ENCODE measurements around the gene TLE3. TPM values are rescaled to one million over a fixed set of nuclear protein-coding genes. Genes with fewer than 3 reads are reported as not detected.

Gene TLE3
- polyA plus RNA-seq, 1 donor (not counting 4 experiments of a cell fraction or from before 2014, with no cell fraction given): 8.3 TPM

- TF ChIP-seq CTCF (optimal IDR thresholded peaks at IDR 0.05 in 1 of 3, IDR thresholded peaks at IDR 0.05 in 1 of 3, conservative IDR thresholded peaks at IDR 0.05 in 1 of 3; ENCODE audit: extremely low read depth in 1 of 3, insufficient read depth in 2 of 3, low read length in 3 of 3) (no peak), EZH2 (IDR thresholded peaks at IDR 0.05; ENCODE audit: low read length) (no peak)
- no peak overlapping the region for H3K4me3 ChIP-seq (ENCODE audit: control insufficient read depth in 2 of 3, extremely low read depth in 1 of 3, insufficient read depth in 2 of 3, low read depth in 1 of 3, low read length in 3 of 3)
- dilution Hi-C loops (cut with MboI; ENCODE audit: extremely low pct_ligation_motif_present, low sequenced_read_pairs): no loop called here
- DNase-seq (ENCODE audit: low read depth, low spot score) (no peak), FAIRE-seq (no peak)
- no peaks in the 10 kb centered on the region for H3K9me1 ChIP-seq (ENCODE audit: control insufficient read depth, extremely low read depth, insufficient read depth, low read length)
- no peak overlapping the region for H2AFZ ChIP-seq (ENCODE audit: control insufficient read depth, low read length)
- H3K9me3 ChIP-seq (ENCODE audit: control insufficient read depth, low read depth, low read length): no peaks in the 10 kb centered on the region
- no peak overlapping the region for H3K27ac ChIP-seq (ENCODE audit: control insufficient read depth, insufficient read depth, low read length)
- peaks cover 57% of the 10 kb centered on the region for H3K27me3 ChIP-seq (ENCODE audit: control insufficient read depth, extremely low read depth, insufficient read depth, low read length)
- no peaks in the 10 kb centered on the region for H4K20me1 ChIP-seq (ENCODE audit: control insufficient read depth, extremely low read depth, insufficient read depth, low read length)
- no peaks in the 10 kb centered on the region for H3K36me3 ChIP-seq (ENCODE audit: control insufficient read depth in 2 of 2, extremely low read depth in 1 of 2, insufficient read depth in 2 of 2, low read length in 2 of 2)
- no peak overlapping the region for H3K4me2 ChIP-seq (ENCODE audit: control insufficient read depth, extremely low read depth, insufficient read depth, low read depth, low read length)
- H3K4me1 ChIP-seq (ENCODE audit: control insufficient read depth, extremely low read depth, insufficient read depth, low read length): peaks cover 19% of the 10 kb centered on the region
- H3K79me2 ChIP-seq (ENCODE audit: control insufficient read depth, insufficient read depth, low read length): no peaks in the 10 kb centered on the region
- H3K9ac ChIP-seq (ENCODE audit: control insufficient read depth, extremely low read depth, insufficient read depth, low read length): no peak overlapping the region
Measured at GRCh38 chr15:70029297-70029701, 68.4 kb downstream of the TLE3 start.

DNA sequence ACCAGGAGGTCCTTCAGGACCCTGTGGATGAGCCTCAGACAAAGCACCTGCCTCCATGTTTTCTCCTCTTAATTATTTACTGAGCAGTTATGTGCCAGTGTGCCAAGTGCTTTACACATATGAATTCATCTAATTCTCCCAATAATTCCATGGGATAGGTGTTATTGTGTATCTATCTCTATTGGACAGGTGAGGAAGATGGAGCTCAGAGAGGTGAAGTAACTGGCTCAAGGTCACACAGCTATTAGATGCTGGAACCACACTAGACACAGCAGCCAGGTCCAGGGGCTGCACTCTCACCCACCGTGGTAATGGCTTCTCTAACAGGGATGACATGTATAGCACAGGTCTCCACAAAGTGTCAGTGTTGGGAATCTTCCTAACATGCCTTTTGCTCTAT, 70.2 kb downstream of the TLE3 start:
- DNase-seq (ENCODE audit: low read depth, low spot score) (no peak), FAIRE-seq (no peak)
- no peak overlapping the region for H3K4me2 ChIP-seq (ENCODE audit: control insufficient read depth, extremely low read depth, insufficient read depth, low read depth, low read length)
- no peak overlapping the region for H3K4me3 ChIP-seq (ENCODE audit: control insufficient read depth in 2 of 3, extremely low read depth in 1 of 3, insufficient read depth in 2 of 3, low read depth in 1 of 3, low read length in 3 of 3)
- no peak for TF ChIP-seq EZH2 (IDR thresholded peaks at IDR 0.05; ENCODE audit: low read length)
- TF ChIP-seq CTCF (optimal IDR thresholded peaks at IDR 0.05 in 1 of 3, IDR thresholded peaks at IDR 0.05 in 1 of 3, conservative IDR thresholded peaks at IDR 0.05 in 1 of 3; ENCODE audit: extremely low read depth in 1 of 3, insufficient read depth in 2 of 3, low read length in 3 of 3): no peak
- no peak overlapping the region for H3K9ac ChIP-seq (ENCODE audit: control insufficient read depth, extremely low read depth, insufficient read depth, low read length)
- H3K9me3 ChIP-seq (ENCODE audit: control insufficient read depth, low read depth, low read length): no peaks in the 10 kb centered on the region
- H3K36me3 ChIP-seq (ENCODE audit: control insufficient read depth in 2 of 2, extremely low read depth in 1 of 2, insufficient read depth in 2 of 2, low read length in 2 of 2): no peaks in the 10 kb centered on the region
- no peaks in the 10 kb centered on the region for H3K79me2 ChIP-seq (ENCODE audit: control insufficient read depth, insufficient read depth, low read length)
- no peaks in the 10 kb centered on the region for H4K20me1 ChIP-seq (ENCODE audit: control insufficient read depth, extremely low read depth, insufficient read depth, low read length)
- no peaks in the 10 kb centered on the region for H3K9me1 ChIP-seq (ENCODE audit: control insufficient read depth, extremely low read depth, insufficient read depth, low read length)
- dilution Hi-C loops (cut with MboI; ENCODE audit: extremely low pct_ligation_motif_present, low sequenced_read_pairs): no loop called here
- no peak overlapping the region for H3K27ac ChIP-seq (ENCODE audit: control insufficient read depth, insufficient read depth, low read length)
- H3K4me1 ChIP-seq (ENCODE audit: control insufficient read depth, extremely low read depth, insufficient read depth, low read length): peaks cover 22% of the 10 kb centered on the region
- H3K27me3 ChIP-seq (ENCODE audit: control insufficient read depth, extremely low read depth, insufficient read depth, low read length): peaks cover 40% of the 10 kb centered on the region
- no peak overlapping the region for H2AFZ ChIP-seq (ENCODE audit: control insufficient read depth, low read length)
